Inflammatory macrophage treated with lipopolysaccharide for 4 hours (primary cell): ENCODE data around the gene DMD.
"Not testable (repeated sequence)": the region's sequence is repeated elsewhere in the genome, so short reads cannot be mapped to it uniquely, and the experiment has no call there.

ENCODE experiments used
- DNase-seq: peaks from one replicate; pipeline ENCODE4 v3.0.0-alpha.2; 2020

Gene DMD

DNA sequence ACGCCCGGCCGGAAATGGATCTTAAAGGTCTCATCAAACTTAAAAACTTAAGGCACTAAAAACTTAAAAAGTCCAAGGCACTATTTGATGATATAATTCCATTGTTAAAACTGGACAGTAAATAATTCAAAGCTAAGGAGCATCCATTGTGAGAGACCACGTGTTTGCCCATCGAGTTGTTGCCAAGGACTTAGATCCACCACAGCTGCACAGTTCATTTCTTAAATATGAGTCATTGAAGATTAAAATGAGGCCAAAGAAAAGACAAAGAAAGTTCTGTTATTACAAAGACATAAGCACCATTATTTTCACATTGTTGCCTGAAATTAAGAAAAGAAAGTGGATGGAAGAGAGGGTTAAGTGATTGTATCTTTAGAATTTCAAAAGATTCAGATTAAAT, 1728.0 kb downstream of the DMD start:
- DNase-seq = no peak

GRCh38 chrX:31480696-31481095, 1730.7 kb downstream of the DMD start:
- DNase-seq = no peak

GRCh38 chrX:31471229-31471628, 1740.1 kb downstream of the DMD start:
- DNase-seq = no peak

GRCh38 chrX:31470753-31471152, 1740.6 kb downstream of the DMD start:
- DNase-seq = not testable (repeated sequence)

DNA sequence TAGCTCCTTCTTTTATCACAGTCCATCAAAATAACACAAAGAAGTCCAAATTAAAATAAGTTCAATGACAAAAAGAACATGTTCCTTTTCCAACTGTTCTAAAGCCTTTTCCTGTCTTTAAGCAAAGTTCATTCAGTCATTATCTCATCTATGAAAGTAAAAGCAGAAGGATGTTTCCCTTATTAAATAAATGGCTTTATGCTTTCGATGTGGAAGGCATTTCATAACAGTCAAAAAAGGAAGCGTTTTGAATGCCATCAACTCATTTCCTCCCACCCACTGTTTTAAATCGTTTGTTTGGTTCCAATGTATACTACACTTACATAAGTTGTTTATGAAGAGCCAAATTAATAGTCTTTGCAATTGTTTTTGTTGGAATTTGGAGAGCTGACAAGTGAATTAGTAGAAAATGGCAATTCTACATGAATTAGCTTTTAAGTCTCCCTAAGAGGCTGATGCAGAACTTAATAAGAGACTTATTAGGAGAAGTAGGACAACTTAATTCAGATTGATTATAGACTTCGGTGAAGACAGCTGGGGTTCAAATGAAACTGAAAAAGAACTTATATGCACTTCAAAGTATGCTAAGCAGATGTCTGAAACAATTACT, 1746.9 kb downstream of the DMD start:
- DNase-seq = peak; percentile 74

GRCh38 chrX:31461266-31461665, 1750.1 kb downstream of the DMD start:
- no peak for DNase-seq

DNA sequence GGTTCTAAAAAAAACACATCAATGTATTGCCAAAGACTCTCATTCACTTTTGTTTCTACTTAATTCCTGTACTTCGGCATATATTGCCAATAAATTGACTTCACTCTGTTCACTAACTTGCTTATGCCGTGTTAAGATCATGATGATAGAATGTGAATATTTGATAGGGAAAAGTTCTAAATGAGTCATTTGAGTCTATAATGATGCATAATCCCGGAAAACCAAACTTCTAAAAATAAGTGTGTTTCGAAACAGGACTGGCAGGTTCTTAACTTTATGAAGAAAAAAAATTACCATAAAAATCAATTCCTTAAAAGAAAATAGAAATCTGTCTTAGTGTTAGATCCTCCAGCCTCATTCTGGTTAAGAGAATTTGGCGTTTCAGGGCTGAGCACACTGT, 1752.0 kb downstream of the DMD start:
- no peak for DNase-seq

GRCh38 chrX:31449965-31450364, 1761.4 kb downstream of the DMD start:
- DNase-seq = no peak

GRCh38 chrX:31449081-31449480, 1762.3 kb downstream of the DMD start:
- DNase-seq = no peak

GRCh38 chrX:31445542-31445941, 1765.8 kb downstream of the DMD start:
- no peak for DNase-seq

DNA sequence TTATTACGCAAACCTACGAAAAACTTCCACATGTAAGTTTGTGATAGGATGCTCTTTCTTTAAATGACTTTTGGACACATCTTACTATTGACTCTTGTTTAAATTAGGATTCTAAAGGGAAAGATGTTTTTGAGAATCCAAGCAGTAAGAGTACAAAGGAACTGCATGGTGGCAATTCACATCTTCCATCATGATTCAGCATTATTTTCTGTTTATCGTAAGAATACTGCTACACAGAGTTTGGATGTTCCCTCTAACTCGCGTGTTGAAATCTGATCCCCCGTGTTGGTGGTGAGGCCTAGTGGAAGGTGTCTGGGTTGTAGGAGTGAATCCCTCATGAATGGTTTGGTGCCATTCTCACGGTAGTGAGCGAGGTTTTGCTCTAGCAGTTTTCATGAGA, 1767.7 kb downstream of the DMD start:
- no peak for DNase-seq

DNA sequence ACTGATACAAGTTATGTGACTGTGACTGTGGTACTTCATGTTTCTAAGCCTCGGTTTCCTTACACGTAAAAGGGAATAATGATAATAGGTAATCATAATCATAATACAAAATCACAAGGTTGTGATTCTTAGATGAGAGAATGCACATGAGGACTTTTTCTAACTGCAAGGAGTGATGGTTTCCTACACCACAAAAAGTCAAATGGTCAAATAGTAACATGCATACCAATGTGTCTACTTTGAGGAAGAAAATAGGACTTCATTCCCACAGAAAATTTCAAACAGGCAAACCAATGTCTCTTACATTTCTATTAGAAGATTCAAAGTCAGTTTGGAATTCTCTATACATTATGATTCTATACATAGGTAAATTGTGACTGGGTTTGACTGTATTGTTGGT, 1770.8 kb downstream of the DMD start:
- no peak for DNase-seq

DNA sequence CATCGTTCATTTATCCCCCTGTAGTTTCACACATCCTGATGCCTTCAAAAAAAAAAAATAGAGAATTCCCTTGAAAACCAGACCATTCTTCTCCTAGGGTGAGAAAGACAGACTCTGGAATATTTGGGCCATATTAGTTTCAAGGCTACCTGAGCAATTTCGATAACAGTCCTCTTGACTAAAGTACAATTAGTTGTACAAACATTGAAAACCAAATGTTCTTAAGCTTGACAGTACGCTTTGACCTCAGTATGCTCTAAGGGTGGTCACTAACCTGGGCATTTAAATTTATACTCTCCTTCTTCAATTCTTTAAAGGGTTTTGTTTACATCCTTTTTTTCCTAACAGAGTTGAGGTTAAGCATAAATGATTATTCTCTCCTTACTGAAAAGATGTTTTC, 1774.9 kb downstream of the DMD start:
- DNase-seq = no peak

DNA sequence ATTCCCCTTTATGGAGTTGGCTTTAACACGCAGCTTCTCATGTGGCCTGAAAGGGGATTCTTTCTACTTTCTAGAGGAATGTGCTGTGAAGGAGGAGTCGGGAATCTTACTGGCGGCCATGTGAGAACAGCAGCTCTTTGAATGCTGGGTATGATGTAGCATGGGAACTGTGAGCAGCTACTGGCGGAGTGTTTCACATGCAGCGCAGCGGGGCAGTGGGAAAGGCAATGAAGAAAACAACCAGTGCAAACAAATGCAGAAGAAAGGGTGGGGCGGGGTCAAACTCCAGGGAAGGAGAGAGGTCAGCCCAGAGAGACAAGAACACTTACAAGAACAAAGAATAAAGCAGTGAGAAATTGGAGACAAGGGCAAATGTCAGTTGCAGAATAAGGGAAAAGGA, 1775.8 kb downstream of the DMD start:
- no peak for DNase-seq

- no peak for DNase-seq
These were observed 1777.5 kb downstream of the DMD start for GRCh38 chrX:31433856-31434255.

GRCh38 chrX:31429915-31430314, 1781.4 kb downstream of the DMD start:
- DNase-seq = no peak

GRCh38 chrX:31423609-31424189, 1787.7 kb downstream of the DMD start:
- peak; percentile 1 for DNase-seq

DNA sequence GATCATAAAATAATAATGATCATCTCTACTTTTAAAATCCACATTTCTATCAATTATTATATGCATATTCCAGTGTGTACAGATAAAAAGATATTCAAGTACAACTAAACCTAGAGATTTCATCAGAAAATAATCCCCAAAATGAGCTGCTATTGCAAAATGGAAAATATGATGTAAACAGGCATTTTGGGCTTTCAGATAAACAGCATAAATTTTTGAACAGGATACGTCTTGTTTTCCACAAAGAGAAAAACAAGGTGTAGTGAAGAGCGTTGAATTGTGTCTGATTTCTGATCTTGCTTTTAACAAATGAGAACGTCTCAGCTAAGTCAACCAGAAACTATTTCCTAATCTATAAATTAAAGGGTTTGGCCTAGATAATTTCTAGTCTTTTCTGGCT, 1789.9 kb downstream of the DMD start:
- no peak for DNase-seq

DNA sequence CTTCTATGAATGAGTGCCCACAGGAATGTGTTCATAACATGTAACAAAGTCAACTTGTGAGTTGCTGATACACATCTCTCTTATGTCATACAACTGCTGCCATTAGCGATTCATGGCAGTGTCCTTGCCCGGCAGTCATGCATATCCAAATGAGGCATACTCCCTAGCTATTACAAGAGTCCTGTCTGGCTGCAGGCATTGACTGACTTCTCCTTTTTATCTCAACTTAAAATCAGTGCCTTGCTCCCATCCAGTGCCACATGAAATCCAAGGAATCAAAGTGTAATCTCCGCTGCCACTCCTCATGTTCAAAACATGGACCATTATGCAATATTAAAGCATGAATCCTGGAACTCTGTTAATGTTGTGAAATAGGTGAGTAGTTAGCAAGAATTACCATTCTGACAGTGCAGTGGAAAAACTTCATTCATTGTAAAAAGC, 1790.6 kb downstream of the DMD start:
- DNase-seq = no peak

DNA sequence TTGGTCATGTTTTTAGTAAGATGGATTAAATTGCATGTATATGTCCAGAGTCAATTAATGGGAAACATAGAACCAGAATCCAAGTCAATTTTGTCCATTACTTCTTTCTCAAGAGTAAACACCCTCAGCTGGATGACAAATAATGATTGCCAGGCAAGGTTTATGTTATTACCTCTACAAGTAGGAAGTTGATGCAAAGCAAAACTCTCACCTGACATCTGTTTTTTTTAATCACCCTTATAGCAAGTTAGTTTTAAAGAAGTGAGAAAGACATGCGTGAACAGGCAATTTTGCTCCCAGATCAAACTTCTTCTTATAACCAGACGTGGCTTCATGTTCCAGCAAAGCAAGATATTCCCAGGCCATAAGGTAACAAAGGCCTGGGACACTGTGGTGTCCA, 1791.0 kb downstream of the DMD start:
- DNase-seq = no peak

- DNase-seq = no peak
These were observed 1814.2 kb downstream of the DMD start for GRCh38 chrX:31397119-31397518.

GRCh38 chrX:31392513-31392912, 1818.8 kb downstream of the DMD start:
- no peak for DNase-seq

DNA sequence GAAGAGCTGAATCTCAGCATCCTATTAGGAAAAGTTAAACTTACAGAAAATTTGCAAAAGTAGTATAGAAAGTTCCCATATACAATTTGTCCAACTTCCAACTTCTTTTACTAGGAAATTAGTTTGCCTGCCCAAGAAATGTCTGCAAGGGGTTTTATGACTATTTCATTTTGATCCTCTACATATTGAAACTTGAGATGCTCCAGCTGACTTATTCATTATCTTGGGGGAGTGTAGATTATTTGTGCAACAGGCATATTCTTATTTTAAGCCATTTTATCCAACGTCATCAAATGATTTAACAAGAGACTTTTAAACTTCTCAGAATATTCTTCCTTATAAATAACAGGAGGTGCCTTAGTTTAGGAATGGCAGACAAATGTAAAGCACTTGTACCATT, 1822.4 kb downstream of the DMD start:
- DNase-seq = no peak

- no peak for DNase-seq
These were observed 1826.9 kb downstream of the DMD start for GRCh38 chrX:31384471-31384870.

- no peak for DNase-seq
These were observed 1827.4 kb downstream of the DMD start for GRCh38 chrX:31383991-31384390.
